Measurements from ENCODE around the gene CBFA2T2. TPM values are rescaled to one million over a fixed set of nuclear protein-coding genes. Genes with fewer than 3 reads are reported as not detected.

Gene CBFA2T2
- total RNA-seq, 2 donors from 2014 or later = 20.9 to 23.8 TPM

GRCh38 chr20:33537608-33538007 is 47.7 kb downstream of the CBFA2T2 start:
- Histone ChIP-seq H3K9me3 (no peaks in the 10 kb centered on the region), H3K36me3 (no peaks in the 10 kb centered on the region), H3K4me3 (no peak overlapping the region), H3K4me1 (no peaks in the 10 kb centered on the region), H3K27ac (no peak overlapping the region), H3K9ac (ENCODE audit: low read depth in 2 of 2, low read length in 2 of 2) (no peak overlapping the region), H3K27me3 (no peaks in the 10 kb centered on the region)
- DNase-seq = no peak
- TF ChIP-seq CTCF (IDR thresholded peaks at IDR 0.05) = no peak
- intact Hi-C loops (cut with DNase I) = no loop called here

- TF ChIP-seq CTCF (IDR thresholded peaks at IDR 0.05) = no peak
- DNase-seq = no peak
- Histone ChIP-seq H3K27ac (no peak overlapping the region), H3K4me1 (no peaks in the 10 kb centered on the region), H3K9me3 (no peaks in the 10 kb centered on the region), H3K9ac (ENCODE audit: low read depth in 2 of 2, low read length in 2 of 2) (no peak overlapping the region), H3K27me3 (no peaks in the 10 kb centered on the region), H3K4me3 (no peak overlapping the region), H3K36me3 (no peaks in the 10 kb centered on the region)
- intact Hi-C loops (cut with DNase I) = no loop called here
Observed at GRCh38 chr20:33539129-33539528, 49.2 kb downstream of the CBFA2T2 start.

GRCh38 chr20:33540427-33540826 is 50.5 kb downstream of the CBFA2T2 start:
- Histone ChIP-seq H3K9me3 (no peaks in the 10 kb centered on the region), H3K4me1 (no peaks in the 10 kb centered on the region), H3K27me3 (no peaks in the 10 kb centered on the region), H3K9ac (ENCODE audit: low read depth in 2 of 2, low read length in 2 of 2) (no peak overlapping the region), H3K36me3 (no peaks in the 10 kb centered on the region), H3K4me3 (no peak overlapping the region), H3K27ac (no peak overlapping the region)
- no peak for TF ChIP-seq CTCF (IDR thresholded peaks at IDR 0.05)
- no peak for DNase-seq
- intact Hi-C loops (cut with DNase I) = no loop called here

- H3K9ac ChIP-seq (ENCODE audit: low read depth in 2 of 2, low read length in 2 of 2) = no peak overlapping the region
- no peaks in the 10 kb centered on the region for H3K27me3 ChIP-seq
- no peak for DNase-seq
- no peaks in the 10 kb centered on the region for H3K4me1 ChIP-seq
- no peak overlapping the region for H3K4me3 ChIP-seq
- intact Hi-C loops (cut with DNase I) = no loop called here
- H3K27ac ChIP-seq = no peak overlapping the region
- no peaks in the 10 kb centered on the region for H3K9me3 ChIP-seq
- no peaks in the 10 kb centered on the region for H3K36me3 ChIP-seq
- no peak for TF ChIP-seq CTCF (IDR thresholded peaks at IDR 0.05)
Observed at GRCh38 chr20:33541074-33541473, 51.2 kb downstream of the CBFA2T2 start.

- Histone ChIP-seq H3K27me3 (no peaks in the 10 kb centered on the region), H3K27ac (no peak overlapping the region), H3K36me3 (no peaks in the 10 kb centered on the region), H3K9me3 (no peaks in the 10 kb centered on the region), H3K9ac (ENCODE audit: low read depth in 2 of 2, low read length in 2 of 2) (no peak overlapping the region), H3K4me3 (no peak overlapping the region), H3K4me1 (no peaks in the 10 kb centered on the region)
- no peak for DNase-seq
- no peak for TF ChIP-seq CTCF (IDR thresholded peaks at IDR 0.05)
- intact Hi-C loops (cut with DNase I) = no loop called here
Observed at GRCh38 chr20:33541797-33542196, 51.9 kb downstream of the CBFA2T2 start.

GRCh38 chr20:33545763-33546162 is 55.9 kb downstream of the CBFA2T2 start:
- Histone ChIP-seq H3K9me3 (no peaks in the 10 kb centered on the region), H3K4me1 (no peaks in the 10 kb centered on the region), H3K4me3 (no peak overlapping the region), H3K27ac (no peak overlapping the region), H3K36me3 (no peaks in the 10 kb centered on the region), H3K9ac (ENCODE audit: low read depth in 2 of 2, low read length in 2 of 2) (no peak overlapping the region), H3K27me3 (no peaks in the 10 kb centered on the region)
- no peak for TF ChIP-seq CTCF (IDR thresholded peaks at IDR 0.05)
- intact Hi-C loops (cut with DNase I) = no loop called here
- no peak for DNase-seq

Measured in colonic mucosa (tissue), 4 donors.